Mesothelial cell of epicardium (in vitro differentiated cells): Measurements from ENCODE around the gene WSB1. TPM values are rescaled to one million over a fixed set of nuclear protein-coding genes. Genes with fewer than 3 reads are reported as not detected.
"Not testable (repeated sequence)": the region's sequence is repeated elsewhere in the genome, so short reads cannot be mapped to it uniquely, and the experiment has no call there.

Experiments
- DNase-seq, 2 experiments: peaks; one replicate each; pipeline ENCODE4 v3.0.0; 2021; ENCODE audit warnings: low spot score in 2 of 2; ENCODE audit not compliant: unreplicated experiment in 2 of 2
- H3K27ac Mint-ChIP-seq: 2 replicates; pipeline ENCODE4 v1.8.0; 2021; ENCODE audit warnings: mixed read lengths
- H3K27me3 Mint-ChIP-seq: 2 replicates; pipeline ENCODE4 v1.8.0; 2021; ENCODE audit warnings: low read depth, mixed read lengths
- H3K36me3 Mint-ChIP-seq: 2 replicates; pipeline ENCODE4 v1.8.0; 2021; ENCODE audit warnings: mixed read lengths
- H3K4me1 Mint-ChIP-seq: 2 replicates; pipeline ENCODE4 v1.8.0; 2021; ENCODE audit warnings: mixed read lengths
- H3K4me3 Mint-ChIP-seq: 2 replicates; pipeline ENCODE4 v1.8.0; 2021; ENCODE audit warnings: mild to moderate bottlenecking, moderate library complexity, mixed read lengths
- H3K9me3 Mint-ChIP-seq: 2 replicates; pipeline ENCODE4 v1.8.0; 2021; ENCODE audit warnings: mixed read lengths
- total RNA-seq: library from RNA; stranded (reverse); gene quantifications from 3 replicates; pipeline ENCODE4 v1.2.1, GENCODE V29; 2021
- TF ChIP-seq, protein P1 (sequence below): fragments of 200-600 bp; sonication (generic); IDR thresholded peaks from one replicate; pipeline ENCODE4 v1.5.0; 2021; ENCODE audit warnings: antibody characterized with exemption; ENCODE audit not compliant: unreplicated experiment

The WSB1 gene
- total RNA-seq, 1 donor from 2014 or later: 806 TPM

DNA sequence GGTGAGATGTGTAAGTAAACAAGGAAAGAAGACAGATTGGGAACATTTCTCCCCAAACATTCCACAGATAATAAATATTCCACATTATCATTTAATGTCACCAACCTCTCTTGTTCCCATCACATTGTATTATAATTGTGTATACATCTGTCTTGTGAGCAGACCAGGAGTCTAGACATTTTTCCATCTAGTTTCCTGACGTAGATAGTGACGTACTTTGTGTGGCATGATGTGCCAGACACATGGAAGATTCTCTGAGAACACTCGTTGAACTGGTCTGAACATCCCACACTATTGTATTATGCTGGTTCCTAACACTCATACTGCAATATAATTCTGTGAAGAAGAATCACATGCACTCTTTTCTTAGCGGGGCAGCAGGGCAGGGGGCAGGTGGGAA is 34.0 kb downstream of the WSB1 start:
- no peaks in the 10 kb centered on the region for H3K27me3 Mint-ChIP-seq
- H3K27ac Mint-ChIP-seq: peak overlapping the region; percentile 93
- H3K36me3 Mint-ChIP-seq: no peaks in the 10 kb centered on the region
- H3K9me3 Mint-ChIP-seq: no peaks in the 10 kb centered on the region
- no peak for DNase-seq
- H3K4me3 Mint-ChIP-seq: no peak overlapping the region
- TF ChIP-seq, protein P1, sequence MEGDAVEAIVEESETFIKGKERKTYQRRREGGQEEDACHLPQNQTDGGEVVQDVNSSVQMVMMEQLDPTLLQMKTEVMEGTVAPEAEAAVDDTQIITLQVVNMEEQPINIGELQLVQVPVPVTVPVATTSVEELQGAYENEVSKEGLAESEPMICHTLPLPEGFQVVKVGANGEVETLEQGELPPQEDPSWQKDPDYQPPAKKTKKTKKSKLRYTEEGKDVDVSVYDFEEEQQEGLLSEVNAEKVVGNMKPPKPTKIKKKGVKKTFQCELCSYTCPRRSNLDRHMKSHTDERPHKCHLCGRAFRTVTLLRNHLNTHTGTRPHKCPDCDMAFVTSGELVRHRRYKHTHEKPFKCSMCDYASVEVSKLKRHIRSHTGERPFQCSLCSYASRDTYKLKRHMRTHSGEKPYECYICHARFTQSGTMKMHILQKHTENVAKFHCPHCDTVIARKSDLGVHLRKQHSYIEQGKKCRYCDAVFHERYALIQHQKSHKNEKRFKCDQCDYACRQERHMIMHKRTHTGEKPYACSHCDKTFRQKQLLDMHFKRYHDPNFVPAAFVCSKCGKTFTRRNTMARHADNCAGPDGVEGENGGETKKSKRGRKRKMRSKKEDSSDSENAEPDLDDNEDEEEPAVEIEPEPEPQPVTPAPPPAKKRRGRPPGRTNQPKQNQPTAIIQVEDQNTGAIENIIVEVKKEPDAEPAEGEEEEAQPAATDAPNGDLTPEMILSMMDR: no peak
- peaks cover 48% of the 10 kb centered on the region for H3K4me1 Mint-ChIP-seq

- Mint-ChIP-seq H3K4me1 (peaks cover 47% of the 10 kb centered on the region), H3K27ac (peak overlapping the region; percentile 62)
- H3K27me3 Mint-ChIP-seq, H3K4me3 Mint-ChIP-seq, H3K36me3 Mint-ChIP-seq, DNase-seq, H3K9me3 Mint-ChIP-seq: not testable (repeated sequence)
Measured at GRCh38 chr17:27328686-27329085, 34.8 kb downstream of the WSB1 start.

DNA sequence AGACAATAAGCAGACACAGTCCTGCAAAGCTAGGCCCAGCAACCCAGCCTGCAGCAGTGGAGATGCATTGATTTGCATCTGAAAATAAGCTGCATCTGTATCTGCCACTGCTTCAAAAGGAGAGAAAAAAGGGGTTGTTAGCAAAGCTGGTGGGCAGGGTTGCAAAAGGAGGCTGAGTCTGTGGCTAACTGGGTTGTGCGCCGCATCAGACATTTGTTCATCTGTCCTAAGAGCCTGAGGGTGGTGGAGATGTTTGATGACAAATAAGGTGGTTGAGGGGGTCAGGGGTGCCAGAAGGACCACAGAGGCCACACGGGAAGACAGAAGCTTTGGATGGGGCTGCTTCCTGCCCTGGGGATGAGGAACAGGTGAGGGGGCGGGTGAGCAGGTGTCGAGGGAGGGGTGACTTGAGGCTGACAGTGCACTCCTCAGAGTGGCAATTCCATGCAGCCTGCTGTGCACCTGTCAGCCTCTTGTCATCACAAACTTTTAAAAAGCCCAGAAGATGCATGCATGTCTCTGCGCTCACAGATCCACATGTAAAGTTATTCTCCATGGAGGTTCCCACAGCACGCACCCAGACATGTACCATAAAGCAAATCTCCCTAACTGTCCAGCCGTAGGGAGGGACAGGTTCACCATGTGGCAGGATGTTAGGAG is 35.4 kb downstream of the WSB1 start:
- H3K27ac Mint-ChIP-seq: peak overlapping the region; percentile 62
- no peaks in the 10 kb centered on the region for H3K36me3 Mint-ChIP-seq
- H3K9me3 Mint-ChIP-seq: no peaks in the 10 kb centered on the region
- TF ChIP-seq, protein P1: no peak
- peaks cover 47% of the 10 kb centered on the region for H3K4me1 Mint-ChIP-seq
- H3K27me3 Mint-ChIP-seq: no peaks in the 10 kb centered on the region
- peak in 1 of 2 experiments; percentile 29 for DNase-seq
- no peak overlapping the region for H3K4me3 Mint-ChIP-seq

DNA sequence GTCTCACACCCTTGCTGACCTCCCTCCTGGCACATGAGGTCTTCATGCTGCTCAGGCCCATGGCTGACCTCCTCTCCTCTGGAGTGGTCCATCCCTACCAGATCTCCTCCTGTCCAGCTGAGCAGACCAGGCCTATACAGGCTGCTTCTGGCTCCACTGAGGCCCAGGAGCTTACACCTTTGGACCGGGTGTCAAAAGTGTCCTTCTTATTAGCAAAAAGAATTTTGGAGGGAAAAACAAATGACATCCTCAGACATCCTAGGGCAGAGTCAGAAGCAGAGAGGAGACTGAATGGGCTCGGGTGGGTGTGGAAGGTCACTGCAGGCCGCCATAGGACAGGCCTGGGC is 38.1 kb downstream of the WSB1 start:
- Mint-ChIP-seq H3K27ac (peak overlapping the region; percentile 96), H3K4me3 (peak overlapping the region; percentile 20)

DNA sequence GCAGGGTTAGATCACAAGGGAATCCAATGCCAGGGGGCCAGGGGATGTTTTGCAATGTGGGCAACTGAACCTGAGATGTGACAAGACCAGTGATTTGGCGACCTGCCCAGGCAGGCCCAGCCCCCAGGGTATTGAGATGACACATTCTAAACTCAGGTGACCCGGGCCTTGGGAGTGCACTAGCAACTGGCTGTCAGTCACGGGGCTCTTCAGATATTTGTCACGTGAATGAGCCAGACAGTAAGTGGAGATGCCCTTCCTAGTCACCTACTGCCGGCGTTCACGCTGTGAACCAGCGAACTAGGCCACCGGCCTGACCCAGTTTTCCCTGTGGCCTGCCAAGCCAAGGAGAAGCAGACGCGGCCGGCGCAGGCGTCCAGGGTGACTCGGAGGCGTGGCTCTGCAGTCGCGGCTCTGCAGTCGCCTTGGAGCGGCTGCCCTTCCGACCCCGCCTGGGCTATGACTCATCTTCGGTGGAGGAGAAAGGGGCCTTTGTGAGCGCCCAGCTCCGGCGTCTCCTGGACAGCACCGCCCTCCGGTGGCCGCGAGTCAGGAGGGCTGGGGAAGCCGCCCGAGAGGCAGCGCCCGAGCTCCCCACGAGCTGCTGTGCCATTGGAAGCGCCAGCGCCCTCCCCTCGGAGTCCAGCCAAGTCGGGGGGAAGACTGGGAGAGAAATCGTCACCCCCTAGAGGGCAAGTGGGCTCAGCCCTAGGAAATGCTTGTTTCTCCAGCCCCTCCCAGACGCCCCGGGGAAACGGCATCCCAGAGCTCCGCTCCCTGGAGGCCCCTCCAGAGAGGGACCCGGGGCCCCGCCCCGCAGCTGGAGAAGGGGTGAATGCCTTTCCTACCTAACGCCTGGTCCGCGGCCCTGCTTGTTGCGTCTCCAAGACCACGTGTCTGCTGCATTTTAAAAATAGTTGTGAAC is 38.8 kb downstream of the WSB1 start:
- TF ChIP-seq, protein P1: peak; percentile 53
- Mint-ChIP-seq H3K36me3 (no peaks in the 10 kb centered on the region), H3K4me1 (peaks cover 48% of the 10 kb centered on the region), H3K4me3 (peak overlapping the region; percentile 58), H3K9me3 (no peaks in the 10 kb centered on the region), H3K27me3 (no peaks in the 10 kb centered on the region), H3K27ac (peak overlapping the region; percentile 96)
- DNase-seq: peak; percentile 87 to 93

More for the DNA sequence above, 38.1 kb downstream of the WSB1 start:
- H3K36me3 Mint-ChIP-seq: no peaks in the 10 kb centered on the region
- TF ChIP-seq, protein P1: no peak
- H3K4me1 Mint-ChIP-seq: peaks cover 50% of the 10 kb centered on the region
- no peak for DNase-seq
- no peaks in the 10 kb centered on the region for H3K9me3 Mint-ChIP-seq
- no peaks in the 10 kb centered on the region for H3K27me3 Mint-ChIP-seq

DNA sequence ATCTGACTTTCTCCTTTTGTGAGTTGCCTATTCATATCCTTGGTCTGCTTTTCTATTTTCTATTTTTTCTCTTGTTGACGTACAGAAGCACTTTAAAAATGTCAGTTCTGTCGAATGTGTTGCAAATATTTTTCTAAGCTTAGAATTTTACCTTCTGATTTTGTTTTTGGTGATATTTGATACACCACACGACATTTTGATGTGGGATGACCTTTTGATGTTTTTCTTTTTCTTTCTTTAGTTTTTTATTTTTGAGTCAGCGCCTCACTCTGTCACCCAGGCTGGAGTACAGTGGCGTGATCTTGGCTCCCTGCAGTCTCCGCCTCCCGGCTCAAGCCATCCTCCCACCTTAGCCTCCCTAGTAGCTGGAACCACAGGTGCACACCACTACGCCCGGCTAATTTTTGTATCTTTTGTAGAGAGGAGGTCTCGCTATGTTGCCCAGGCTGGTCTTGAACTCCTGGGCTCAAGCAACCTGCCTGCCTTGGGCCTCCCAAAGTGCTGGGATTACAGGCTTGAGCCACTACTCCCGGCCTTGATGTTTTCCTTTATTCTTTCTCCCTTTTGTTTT is 39.6 kb downstream of the WSB1 start:
- peak overlapping the region; percentile 96 for H3K27ac Mint-ChIP-seq
- peaks cover 45% of the 10 kb centered on the region for H3K4me1 Mint-ChIP-seq
- no peaks in the 10 kb centered on the region for H3K9me3 Mint-ChIP-seq
- H3K27me3 Mint-ChIP-seq: no peaks in the 10 kb centered on the region
- H3K36me3 Mint-ChIP-seq: no peaks in the 10 kb centered on the region
- no peak for DNase-seq
- H3K4me3 Mint-ChIP-seq: peak overlapping the region; percentile 58
- TF ChIP-seq, protein P1: no peak
